GM19238 (cell line): ENCODE data around the gene VASN.

Experiments
- DNase-seq: peaks from one replicate; pipeline ENCODE4 v3.0.0; 2011; ENCODE audit warnings: low spot score; ENCODE audit not compliant: insufficient read length

Gene VASN

DNA sequence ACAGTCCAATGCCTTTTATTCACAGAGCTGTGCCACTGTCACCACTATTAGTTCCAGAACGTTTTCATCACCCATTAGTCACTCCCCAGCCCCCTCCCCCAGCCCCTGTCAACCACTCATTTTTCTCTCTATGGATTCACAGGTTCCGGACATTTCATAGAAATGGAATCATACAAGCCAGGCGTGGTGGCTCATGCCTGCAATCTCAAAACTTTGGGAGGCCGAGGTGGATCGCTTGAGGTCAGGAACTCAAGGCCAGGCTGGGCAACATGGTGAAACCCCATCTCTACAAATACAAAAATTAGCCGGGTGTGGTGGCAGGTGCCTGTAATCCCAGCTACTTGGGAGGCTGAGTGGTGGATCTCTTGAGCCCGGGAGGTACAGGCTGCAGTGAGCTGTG, 19.8 kb upstream of the VASN start:
- DNase-seq = no peak

- DNase-seq = no peak
These were observed 18.8 kb upstream of the VASN start for GRCh38 chr16:4352843-4353242.

DNA sequence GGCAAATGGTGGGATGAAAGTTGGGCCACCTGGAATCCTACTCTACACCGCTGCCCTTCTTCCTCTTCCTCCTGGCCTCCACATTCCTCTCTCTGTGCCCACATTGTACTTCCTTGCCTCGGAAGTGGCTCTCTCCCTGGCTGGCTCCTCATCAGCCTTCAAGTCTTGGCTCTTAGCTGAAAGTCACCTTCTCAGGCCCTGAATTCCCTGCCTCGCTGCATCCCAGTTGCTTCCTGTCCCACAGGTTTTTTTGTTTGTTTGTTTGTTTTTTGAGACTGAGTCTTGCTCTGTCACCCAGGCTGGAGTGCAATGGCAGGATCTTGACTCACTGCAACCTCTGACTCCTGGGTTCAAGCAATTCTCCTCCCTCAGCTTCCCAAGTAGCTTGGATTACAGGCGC, 18.0 kb upstream of the VASN start:
- DNase-seq = no peak

GRCh38 chr16:4354512-4355409, 16.9 kb upstream of the VASN start:
- DNase-seq = no peak

GRCh38 chr16:4356820-4357219, 14.8 kb upstream of the VASN start:
- DNase-seq = no peak

DNA sequence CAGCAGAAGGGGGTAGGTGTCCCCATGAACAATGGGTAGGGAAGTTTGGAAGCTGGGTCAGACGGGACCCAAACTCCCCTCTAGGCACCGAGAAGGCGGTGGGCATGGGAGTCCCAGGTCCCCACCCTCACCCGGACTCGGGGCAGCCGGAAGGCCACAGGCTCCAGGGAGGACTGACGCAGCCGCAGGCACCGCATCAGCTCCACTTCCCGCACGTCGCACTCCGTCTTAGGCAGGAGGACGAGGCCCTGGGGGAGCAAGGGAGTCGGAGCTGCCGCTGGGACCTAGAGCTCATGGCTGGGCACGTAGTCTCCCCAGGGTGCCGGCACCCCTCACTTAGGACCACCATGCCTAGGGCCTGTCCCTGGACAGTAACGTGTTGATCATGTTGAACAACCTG, 13.4 kb upstream of the VASN start:
- DNase-seq = no peak

DNA sequence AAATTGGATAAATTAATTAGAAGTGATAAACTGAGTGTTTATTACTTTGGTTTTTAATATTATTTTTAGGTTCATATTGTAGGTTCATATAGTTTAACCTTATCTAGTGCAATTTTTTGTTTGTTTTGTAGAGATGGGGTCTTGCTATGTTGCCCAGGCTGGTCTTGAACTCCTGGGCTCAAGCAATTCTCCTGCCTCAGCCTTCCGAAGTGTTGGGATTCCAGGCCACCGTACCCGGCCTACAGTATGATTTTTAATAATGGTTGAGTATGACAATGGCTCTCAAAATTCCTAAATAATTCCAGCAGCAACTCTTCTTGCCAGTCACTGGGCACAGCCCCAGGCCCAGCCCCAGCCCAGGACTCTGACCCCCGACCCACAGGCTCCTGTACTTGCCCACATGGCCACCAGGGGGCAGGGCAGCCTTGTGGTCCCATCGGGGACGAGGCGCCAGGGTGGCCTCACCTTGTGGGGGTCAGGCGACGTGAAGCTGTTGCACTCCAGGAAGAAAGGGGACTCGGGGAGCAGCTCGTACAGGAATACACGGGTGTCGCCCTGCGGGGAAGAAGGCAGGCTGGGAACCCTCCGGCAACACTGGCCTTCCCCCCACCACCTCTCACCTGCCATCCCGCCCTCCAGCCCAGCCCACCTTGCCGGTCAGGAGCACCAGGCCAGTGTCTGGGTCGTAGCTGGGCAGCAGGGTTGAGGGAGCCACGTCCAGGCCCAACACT, 12.7 kb upstream of the VASN start:
- peak; percentile 70 for DNase-seq

DNA sequence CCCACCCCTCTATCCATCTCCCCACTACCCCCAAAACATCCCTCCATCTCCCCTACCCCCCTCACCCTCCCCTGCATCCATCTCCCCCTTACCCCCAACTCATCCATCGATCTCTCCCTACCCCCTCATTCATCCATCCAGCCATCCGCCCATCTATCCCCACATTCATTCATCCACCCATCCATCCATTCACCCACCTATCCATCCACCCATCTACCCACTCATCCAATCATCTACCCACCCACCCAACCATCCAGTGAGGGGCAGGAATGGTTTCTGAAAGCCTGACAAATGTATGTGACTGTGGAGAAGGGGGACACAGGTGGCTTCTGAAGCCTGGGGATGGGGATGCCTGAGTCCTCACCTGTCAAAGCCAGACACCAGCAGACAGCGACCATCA, 11.7 kb upstream of the VASN start:
- no peak for DNase-seq

DNA sequence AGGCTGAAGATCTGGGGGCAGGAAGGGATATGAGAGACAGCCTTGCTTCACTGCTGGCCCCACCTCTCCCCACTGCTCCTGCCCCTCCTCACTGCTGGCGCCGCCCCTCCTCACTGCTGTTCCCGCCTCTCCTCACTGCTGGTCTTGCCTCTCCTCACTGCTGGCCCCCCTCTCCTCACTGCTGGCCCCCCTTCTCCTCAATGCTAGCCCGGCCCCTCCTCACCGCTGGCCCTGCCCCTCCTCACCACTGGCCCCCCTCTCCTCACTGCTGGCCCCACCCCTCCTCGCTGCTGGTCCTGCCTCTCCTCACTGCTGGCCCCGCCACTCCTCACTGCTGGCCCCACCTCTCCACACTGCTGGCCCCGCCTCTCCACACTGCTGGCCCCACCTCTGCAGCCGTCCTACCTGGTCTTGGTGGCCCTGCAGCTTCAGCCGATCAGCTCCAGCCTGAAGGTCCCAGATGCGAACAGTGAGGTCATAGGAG, 11.1 kb upstream of the VASN start:
- no peak for DNase-seq

DNA sequence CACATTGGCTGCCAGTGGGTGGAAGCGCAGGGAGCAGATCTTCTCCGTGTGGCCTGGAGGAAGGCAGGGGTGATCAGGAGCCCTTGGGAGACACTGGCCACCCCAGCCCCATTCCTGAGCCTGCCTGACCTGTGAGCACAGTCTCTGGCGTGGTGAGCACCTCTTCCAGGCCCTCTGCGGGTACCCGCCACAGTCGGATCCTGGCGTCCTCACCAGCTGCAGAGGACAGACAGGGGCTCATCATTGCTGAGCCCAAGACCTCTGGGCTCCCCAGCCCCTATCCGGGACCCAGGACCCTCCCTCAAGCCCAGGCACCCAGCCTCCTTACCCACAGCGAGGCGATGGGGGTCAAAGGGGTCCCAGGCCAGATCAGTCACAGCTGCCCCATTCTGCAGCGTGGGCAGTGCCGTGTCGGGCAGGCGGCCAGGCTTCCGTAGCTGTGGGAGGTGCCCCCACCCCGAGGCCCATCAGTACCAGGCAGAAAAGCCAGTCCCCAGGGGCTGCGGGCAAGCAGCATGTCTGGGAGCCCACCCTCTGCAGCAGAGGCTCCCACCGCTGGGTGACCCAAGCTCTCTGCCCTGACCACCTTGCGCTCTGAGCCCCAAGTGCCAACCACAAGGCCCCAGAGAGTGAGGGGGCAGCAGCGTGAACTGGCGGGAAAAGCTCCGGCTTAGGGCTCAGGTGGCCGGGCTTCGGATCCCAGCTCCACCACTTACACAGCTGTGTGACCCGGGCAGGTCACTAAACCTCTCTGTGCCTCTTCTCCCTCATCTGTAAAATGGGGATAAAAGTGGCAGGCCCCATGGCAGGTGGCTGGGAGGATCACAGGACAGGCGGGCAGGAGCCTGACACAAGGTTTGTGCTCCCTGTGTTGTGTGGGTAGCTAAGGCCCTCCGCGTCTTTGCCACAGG, 10.4 kb upstream of the VASN start:
- no peak for DNase-seq

DNA sequence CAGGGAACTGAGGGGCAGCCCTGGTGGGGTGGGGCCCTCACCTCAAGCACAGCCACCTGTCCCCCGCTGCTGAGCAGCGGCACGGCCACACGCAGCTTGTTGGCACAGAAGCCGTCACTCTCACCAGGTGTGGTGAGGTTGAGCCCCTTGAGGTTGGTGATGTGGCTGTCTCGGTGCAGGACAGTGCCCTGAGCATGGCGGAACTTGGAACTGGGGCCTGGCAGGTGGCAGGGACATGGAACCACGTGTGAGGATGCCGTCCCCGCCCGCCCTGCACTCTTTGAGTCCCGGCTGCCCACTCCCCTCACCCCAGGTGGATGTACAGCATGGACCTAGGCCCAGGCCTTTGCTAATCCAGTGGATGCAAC, 9.7 kb upstream of the VASN start:
- DNase-seq = no peak

GRCh38 chr16:4362476-4363135, 9.0 kb upstream of the VASN start:
- DNase-seq = no peak

GRCh38 chr16:4364196-4365013, 7.2 kb upstream of the VASN start:
- DNase-seq = no peak

GRCh38 chr16:4365014-4365406, 6.6 kb upstream of the VASN start:
- DNase-seq = no peak

DNA sequence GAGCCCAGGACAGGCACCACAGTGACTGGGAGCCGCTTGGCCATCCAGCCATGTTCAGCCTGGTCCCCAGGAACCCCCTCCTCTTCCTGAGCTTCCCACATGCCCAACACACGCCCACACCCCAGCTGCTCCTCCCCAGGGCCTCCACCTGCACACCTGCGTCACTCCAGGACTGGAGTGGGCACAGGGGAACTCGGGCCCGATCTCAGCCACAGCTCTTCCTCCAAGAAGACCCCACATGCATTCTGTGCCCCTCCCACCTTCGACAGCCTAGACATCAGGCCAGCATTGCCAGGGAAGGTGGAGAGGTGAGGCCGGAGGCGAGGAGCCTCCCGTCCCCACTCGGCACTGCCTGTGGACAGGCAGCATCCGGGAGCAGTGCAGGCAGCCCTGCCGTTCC, 6.0 kb upstream of the VASN start:
- DNase-seq = no peak

GRCh38 chr16:4366016-4366415, 5.6 kb upstream of the VASN start:
- no peak for DNase-seq

- no peak for DNase-seq
These were observed 4.2 kb upstream of the VASN start for GRCh38 chr16:4367393-4367856.

DNA sequence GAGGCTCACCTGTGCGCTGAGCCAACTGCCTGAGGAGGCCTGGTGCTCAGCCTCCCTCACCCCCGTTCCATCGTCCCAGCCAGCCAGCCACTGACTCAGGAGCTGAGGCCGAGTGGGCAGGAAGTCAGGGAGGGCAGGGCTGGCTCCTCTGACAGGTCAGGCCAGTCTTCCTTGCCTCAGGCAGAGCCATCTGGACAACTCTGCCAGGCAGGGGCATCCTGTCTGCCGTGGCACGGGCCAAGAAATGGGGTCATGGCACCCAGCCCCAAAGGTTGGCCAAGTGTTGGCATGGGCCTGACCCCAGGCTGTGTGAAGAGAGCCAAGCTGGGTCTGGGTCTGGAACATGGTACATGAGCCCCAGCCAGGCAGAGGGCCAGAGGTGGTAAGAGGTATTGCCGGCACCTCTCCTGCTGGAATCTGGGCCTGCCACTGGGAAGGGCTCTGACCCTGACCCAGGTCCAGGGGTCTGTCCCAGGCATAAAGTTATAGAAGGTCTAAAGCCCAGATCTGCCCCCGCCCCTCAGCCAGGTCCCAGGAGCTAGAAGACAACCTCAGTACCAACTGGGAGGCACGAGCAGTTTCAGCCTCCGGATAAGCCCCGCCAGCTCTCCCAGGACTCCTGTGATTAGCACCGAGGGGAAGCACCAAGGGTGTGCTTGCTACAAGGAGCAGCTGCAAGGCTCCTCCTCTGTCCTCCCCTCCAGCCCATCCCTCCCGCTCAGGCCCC, 2.5 kb upstream of the VASN start:
- no peak for DNase-seq

DNA sequence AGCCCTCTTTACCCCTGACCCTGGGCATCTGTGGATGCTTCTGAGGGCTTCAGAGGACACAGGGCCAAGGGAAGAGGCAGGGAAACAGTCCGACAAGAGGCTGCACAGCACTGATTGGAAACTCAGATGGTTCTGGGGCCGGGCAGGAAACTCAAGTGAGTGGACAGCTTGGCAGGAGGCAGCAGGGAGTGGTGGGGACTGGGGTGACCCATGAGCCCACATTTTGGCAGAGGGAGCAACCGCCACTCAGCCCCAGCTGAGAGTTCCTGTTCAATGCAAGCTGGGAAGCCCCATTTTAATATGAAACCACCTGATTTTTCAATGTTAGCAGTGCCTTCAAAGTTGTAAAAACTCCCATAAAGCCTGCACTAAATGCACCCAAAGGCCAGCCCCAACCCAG, 1.5 kb upstream of the VASN start:
- no peak for DNase-seq
